ENCODE results near the gene CACNG3.

DNA sequence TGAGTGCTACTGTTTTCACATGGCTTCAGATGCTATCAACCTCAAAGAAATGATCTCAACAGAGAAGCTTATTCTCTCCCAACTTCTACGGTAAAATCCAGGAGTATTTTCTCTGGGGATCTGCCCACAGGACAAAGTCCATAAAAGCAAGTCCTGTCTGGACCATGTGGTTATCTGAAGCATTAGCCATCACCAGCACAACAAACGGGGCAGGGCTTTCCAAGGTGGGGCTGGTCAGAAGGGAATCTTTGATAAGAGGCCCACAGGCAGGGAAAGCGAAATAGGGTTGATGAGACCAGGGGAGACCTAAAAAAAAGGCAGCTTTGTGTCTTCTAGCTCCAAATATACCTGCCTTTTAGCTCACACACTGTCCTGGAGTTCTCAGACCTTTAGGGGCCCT is 38.7 kb upstream of the CACNG3 start:
- no peak for TF ChIP-seq EZH2 (IDR thresholded peaks at IDR 0.05; ENCODE audit: low read length, unreplicated experiment)
- TF ChIP-seq, protein P1, sequence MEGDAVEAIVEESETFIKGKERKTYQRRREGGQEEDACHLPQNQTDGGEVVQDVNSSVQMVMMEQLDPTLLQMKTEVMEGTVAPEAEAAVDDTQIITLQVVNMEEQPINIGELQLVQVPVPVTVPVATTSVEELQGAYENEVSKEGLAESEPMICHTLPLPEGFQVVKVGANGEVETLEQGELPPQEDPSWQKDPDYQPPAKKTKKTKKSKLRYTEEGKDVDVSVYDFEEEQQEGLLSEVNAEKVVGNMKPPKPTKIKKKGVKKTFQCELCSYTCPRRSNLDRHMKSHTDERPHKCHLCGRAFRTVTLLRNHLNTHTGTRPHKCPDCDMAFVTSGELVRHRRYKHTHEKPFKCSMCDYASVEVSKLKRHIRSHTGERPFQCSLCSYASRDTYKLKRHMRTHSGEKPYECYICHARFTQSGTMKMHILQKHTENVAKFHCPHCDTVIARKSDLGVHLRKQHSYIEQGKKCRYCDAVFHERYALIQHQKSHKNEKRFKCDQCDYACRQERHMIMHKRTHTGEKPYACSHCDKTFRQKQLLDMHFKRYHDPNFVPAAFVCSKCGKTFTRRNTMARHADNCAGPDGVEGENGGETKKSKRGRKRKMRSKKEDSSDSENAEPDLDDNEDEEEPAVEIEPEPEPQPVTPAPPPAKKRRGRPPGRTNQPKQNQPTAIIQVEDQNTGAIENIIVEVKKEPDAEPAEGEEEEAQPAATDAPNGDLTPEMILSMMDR (conservative IDR thresholded peaks at IDR 0.05; ENCODE audit: low read depth, low read length), result no peak

Measured in PC-3 (cell line).